HK-2 (cell line): Measurements from ENCODE around the gene DTNBP1.

Experiments
- DNase-seq: peaks from one replicate; pipeline ENCODE4 v3.0.0-alpha.2; 2018; ENCODE audit not compliant: unreplicated experiment

The DTNBP1 gene

GRCh38 chr6:15481390-15482291 is 181.2 kb downstream of the DTNBP1 start:
- no peak for DNase-seq

GRCh38 chr6:15480525-15480924 is 182.3 kb downstream of the DTNBP1 start:
- DNase-seq, result no peak

DNA sequence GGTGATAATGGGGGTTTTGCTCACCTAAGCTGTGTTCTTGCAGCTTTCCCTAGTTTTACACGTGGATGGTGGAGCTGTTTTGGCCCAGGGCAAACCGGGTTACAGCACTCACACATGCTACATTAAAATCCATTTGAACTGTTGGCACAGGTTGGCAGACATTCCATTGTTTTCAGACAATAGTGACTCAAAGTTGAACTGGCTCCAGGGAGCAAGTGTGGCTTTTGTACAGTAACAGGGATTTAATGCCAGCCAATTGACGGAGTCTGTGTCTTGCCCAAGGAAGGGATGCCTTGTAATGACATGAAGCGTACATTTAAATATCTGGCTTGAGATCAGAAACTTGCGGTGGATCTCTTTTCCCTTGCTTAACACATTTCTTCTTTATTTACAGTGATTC is 183.1 kb downstream of the DTNBP1 start:
- no peak for DNase-seq

DNA sequence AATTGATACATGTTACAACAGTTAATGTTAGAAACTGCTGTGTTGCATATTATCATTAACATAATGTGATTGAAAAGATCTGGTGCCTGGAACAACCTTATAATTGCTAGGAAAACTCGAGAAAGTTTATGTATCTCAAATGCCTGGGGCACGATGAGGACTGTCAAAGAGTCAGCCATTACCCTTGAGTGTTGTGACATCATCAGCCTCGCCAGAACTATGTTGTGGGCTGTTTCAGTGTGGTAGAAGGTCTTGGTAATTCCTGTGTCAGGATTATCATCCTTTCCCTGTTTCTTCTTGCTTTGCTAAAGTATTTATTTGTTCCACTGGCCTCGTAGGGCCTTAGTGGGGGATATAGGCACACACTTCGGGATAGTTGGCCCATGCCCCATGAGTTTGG is 185.1 kb downstream of the DTNBP1 start:
- DNase-seq, result no peak

GRCh38 chr6:15476631-15477380 is 186.0 kb downstream of the DTNBP1 start:
- no peak for DNase-seq

DNA sequence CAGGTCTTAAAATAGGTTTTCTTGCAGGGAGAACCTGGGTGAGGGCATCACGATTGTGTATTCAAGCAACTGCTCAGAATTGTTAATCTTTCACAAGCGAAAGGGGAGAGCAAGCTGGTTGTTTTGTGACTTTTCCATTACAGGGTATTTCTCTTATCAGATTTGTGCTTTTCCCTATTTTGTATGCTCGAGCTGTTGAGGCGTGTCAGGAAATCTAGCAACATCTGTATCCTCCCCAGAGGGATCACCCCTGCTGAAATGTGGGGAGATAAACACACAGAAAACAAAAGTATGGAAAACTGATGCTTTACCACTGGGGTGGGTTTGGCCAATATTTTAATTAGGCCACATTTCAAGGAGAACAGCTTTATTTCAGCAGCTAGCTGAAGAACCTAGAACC is 187.0 kb downstream of the DTNBP1 start:
- no peak for DNase-seq

DNA sequence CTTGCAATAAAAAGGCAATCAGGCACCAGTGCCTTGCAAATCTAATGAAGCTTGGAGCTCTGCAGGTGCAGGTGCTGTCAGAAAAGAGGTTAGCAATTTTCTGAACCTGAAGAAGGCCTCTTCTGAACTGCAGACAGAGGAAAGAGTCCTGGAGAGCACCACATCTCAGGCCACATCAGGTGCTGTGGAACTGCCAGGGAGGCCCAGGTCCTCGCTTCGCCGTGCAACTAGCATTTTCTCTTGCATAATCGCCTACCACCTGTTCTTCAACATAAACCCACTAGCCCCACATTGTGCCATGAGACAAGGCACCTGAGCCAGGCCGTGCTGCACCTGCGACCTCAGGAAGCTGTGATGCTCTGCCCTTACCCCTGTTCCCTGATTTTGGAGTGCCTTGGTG is 187.6 kb downstream of the DTNBP1 start:
- no peak for DNase-seq

DNA sequence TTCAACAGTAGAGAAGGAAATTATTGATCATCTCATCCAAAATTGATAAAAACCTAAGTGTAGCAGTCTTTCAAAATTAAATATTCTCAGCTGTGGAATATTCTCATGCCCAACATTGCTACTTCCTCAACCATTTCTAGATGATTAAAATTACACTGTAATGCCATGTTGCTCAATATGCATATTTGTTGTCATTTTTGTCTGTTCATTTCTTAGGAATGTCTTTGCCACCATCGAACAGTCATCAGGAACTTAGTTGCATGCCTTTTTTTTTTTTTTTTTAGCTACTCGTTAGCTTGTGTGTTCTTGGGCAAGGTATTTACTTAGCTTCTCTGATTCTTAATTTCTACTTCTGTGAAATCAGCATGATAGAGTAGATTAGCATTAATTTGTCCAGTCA is 188.6 kb downstream of the DTNBP1 start:
- DNase-seq, result no peak

DNA sequence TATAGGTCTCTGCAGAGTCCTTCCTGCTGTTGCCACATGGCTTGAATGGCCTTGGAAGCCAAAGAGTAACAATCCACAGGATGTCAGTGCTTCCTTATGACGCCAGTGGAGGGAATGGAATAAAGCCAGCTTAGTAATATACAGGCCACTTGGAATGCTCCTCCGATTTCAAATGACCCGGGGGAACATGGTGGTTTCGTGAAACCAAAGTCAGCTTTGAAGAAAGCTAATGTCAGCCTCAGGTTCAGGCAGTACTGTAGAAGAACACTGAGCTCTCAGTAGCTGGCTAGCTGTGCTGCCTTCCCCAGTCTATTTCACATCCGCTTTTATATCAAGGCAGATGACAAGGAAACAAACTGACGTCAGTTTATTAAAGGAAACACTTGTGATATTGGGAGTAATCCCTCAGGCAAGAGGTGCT is 189.1 kb downstream of the DTNBP1 start:
- no peak for DNase-seq

DNA sequence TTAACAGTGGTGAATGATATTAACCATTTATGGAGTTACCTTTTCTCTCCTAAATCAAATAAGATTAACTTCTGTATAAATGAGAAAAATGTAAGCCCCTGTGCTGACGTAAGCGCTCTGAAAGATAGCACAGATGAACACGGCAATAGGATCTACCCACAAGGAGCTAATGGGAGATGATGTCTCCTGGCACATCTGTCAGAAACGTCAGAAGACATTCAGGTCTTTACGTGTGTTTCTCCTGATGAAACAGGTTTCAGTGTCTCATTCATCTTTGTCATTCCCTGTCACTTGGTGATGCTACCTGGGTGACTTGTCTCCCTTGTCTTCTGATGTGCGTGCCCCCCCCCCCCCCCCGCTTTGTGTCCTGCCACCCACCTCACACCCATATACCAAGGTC is 189.7 kb downstream of the DTNBP1 start:
- DNase-seq, result no peak
